H1 (cell line): ENCODE results near the gene IQCM. TPM values are rescaled to one million over a fixed set of nuclear protein-coding genes. Genes with fewer than 3 reads are reported as not detected.

Experiments used
- CTCF ChIA-PET: fragments of 300-600 bp; sonication (Branson Sonifier 250); formaldehyde crosslinking; loops from one replicate; lab custom pipeline; 2021; ENCODE audit not compliant: partially characterized antibody; lab: Charles Lee
- POLR2A ChIA-PET: fragments of 300-600 bp; sonication (Branson Sonifier 250); formaldehyde crosslinking; loops from one replicate; lab custom pipeline; 2021; ENCODE audit warnings: inconsistent platforms; ENCODE audit not compliant: partially characterized antibody; lab: Charles Lee
- DNase-seq, 2 experiments: peaks; one replicate each; pipeline versions ENCODE4 v3.0.0 to v3.0.0-alpha.2; 2010 to 2022; ENCODE audit warnings: low spot score in 2 of 2, low read depth in 1 of 2, mixed read lengths in 1 of 2
- FAIRE-seq: peaks from 2 replicates; lab custom pipeline; 2011; peaks lifted over from hg19 to GRCh38; lab: Jason Lieb, UNC
- H2AFZ ChIP-seq: 2 replicates; pipeline ENCODE4 v1.8.1; 2012; ENCODE audit warnings: low read length, inconsistent platforms
- H2AK5ac ChIP-seq: 2 replicates; pipeline ENCODE4 v1.6.1; 2013; ENCODE audit warnings: low read depth, low read length
- H2BK120ac ChIP-seq: replicated peaks from 2 replicates; pipeline ENCODE3; 2013; ENCODE audit warnings: low read depth, low read length, inconsistent platforms
- H2BK12ac ChIP-seq: 2 replicates; pipeline ENCODE4 v1.6.1; 2013; ENCODE audit warnings: low read depth, low read length
- H2BK15ac ChIP-seq: 2 replicates; pipeline ENCODE4 v1.6.1; 2013; ENCODE audit warnings: low read length
- H2BK20ac ChIP-seq: 2 replicates; pipeline ENCODE4 v1.6.1; 2013; ENCODE audit warnings: low read length
- H2BK5ac ChIP-seq: 2 replicates; pipeline ENCODE4 v1.6.1; 2013; ENCODE audit warnings: low read depth, low read length
- H3K14ac ChIP-seq: 2 replicates; pipeline ENCODE4 v1.6.1; 2013; ENCODE audit warnings: inconsistent platforms; ENCODE audit not compliant: insufficient read length
- H3K18ac ChIP-seq: 2 replicates; pipeline ENCODE4 v1.6.1; 2013; ENCODE audit warnings: low read length; ENCODE audit errors: extremely low read depth
- H3K23ac ChIP-seq: 2 replicates; pipeline ENCODE4 v1.6.1; 2013; ENCODE audit warnings: inconsistent platforms; ENCODE audit not compliant: insufficient read length
- H3K23me2 ChIP-seq: 2 replicates; pipeline ENCODE4 v1.6.1; 2013; ENCODE audit warnings: low read depth, low read length
- H3K27ac ChIP-seq: 2 replicates; pipeline ENCODE4 v1.6.1; 2011; ENCODE audit warnings: low read depth, low read length, inconsistent platforms
- H3K27me3 ChIP-seq, 4 experiments: replicated peaks in 1 of 4; 1 replicate in 1 of 4; 2 replicates in 3 of 4; pipeline versions ENCODE4 v1.6.1 to v1.8.1; 2011 to 2013; ENCODE audit warnings: low read length in 3 of 4, mild to moderate bottlenecking in 3 of 4, inconsistent platforms in 2 of 4, mixed read lengths in 2 of 4, moderate library complexity in 1 of 4; ENCODE audit not compliant: control insufficient read depth in 3 of 4, insufficient read depth in 3 of 4; ENCODE audit errors: extremely low read depth in 1 of 4
- H3K36me3 ChIP-seq, 4 experiments: 2 replicates each; pipeline versions ENCODE4 v1.6.1 to v1.8.1; 2011 to 2013; ENCODE audit warnings: mild to moderate bottlenecking in 4 of 4, low read length in 3 of 4, moderate library complexity in 2 of 4, control low read depth in 1 of 4, inconsistent platforms in 1 of 4; ENCODE audit not compliant: insufficient read depth in 4 of 4, control insufficient read depth in 2 of 4
- H3K4ac ChIP-seq: replicated peaks from 2 replicates; pipeline ENCODE3; 2013; ENCODE audit warnings: low read length, low read depth, mixed read lengths, inconsistent platforms; ENCODE audit not compliant: insufficient read length
- H3K4me1 ChIP-seq, 4 experiments: replicated peaks in 1 of 4; 1 replicate in 1 of 4; 2 replicates in 3 of 4; pipeline versions ENCODE4 v1.6.1 to v1.8.1; 2011 to 2013; ENCODE audit warnings: low read length in 3 of 4, inconsistent platforms in 2 of 4, mixed read lengths in 1 of 4; ENCODE audit not compliant: insufficient read depth in 4 of 4, control insufficient read depth in 3 of 4
- H3K4me2 ChIP-seq, 2 experiments: 2 replicates each; pipeline versions ENCODE4 v1.6.1 to v1.8.1; 2011 to 2013; ENCODE audit warnings: low read depth in 2 of 2, low read length in 2 of 2, control low read depth in 1 of 2, inconsistent platforms in 1 of 2, mild to moderate bottlenecking in 1 of 2; ENCODE audit not compliant: insufficient read depth in 1 of 2
- H3K4me3 ChIP-seq, 4 experiments: fragments of 200-600, 300-600 bp in 1 of 4; sonication (generic), shearing (Covaris generic), sonication (Bioruptor Twin) in 1 of 4; 2 replicates each; pipeline versions ENCODE4 v1.5.1 to v1.8.1; 2011 to 2016; ENCODE audit warnings: low read length in 4 of 4, low read depth in 3 of 4, control low read depth in 2 of 4, inconsistent platforms in 2 of 4, mild to moderate bottlenecking in 2 of 4, mixed read lengths in 1 of 4, moderate library complexity in 1 of 4; ENCODE audit not compliant: insufficient read depth in 2 of 4; ENCODE audit errors: extremely low read depth in 1 of 4
- H3K56ac ChIP-seq: replicated peaks from 2 replicates; pipeline ENCODE3; 2013; ENCODE audit warnings: low read depth, mild to moderate bottlenecking, mixed read lengths, low read length, inconsistent platforms; ENCODE audit not compliant: insufficient read length
- H3K79me1 ChIP-seq: 2 replicates; pipeline ENCODE4 v1.6.1; 2013; ENCODE audit warnings: low read depth, low read length, control low read depth
- H3K79me2 ChIP-seq, 2 experiments: 2 replicates each; pipeline versions ENCODE4 v1.6.1 to v1.8.1; 2012 to 2013; ENCODE audit warnings: low read length in 2 of 2, mild to moderate bottlenecking in 2 of 2, inconsistent platforms in 1 of 2; ENCODE audit not compliant: insufficient read depth in 2 of 2, control insufficient read depth in 1 of 2
- H3K9ac ChIP-seq, 4 experiments: replicated peaks in 1 of 4; 1 replicate in 1 of 4; 2 replicates in 3 of 4; pipeline versions ENCODE4 v1.6.1 to v1.8.1; 2011 to 2013; ENCODE audit warnings: low read depth in 3 of 4, low read length in 3 of 4, control low read depth in 2 of 4, mild to moderate bottlenecking in 2 of 4, moderate library complexity in 2 of 4, inconsistent platforms in 1 of 4; ENCODE audit errors: extremely low read depth in 1 of 4
- H3K9me3 ChIP-seq, 2 experiments: 2 replicates each; pipeline versions ENCODE4 v1.6.1 to v1.8.1; 2012 to 2013; ENCODE audit warnings: mild to moderate bottlenecking in 2 of 2, moderate library complexity in 2 of 2, control low read depth in 1 of 2, inconsistent platforms in 1 of 2, low read depth in 1 of 2, low read length in 1 of 2, mixed read lengths in 1 of 2; ENCODE audit not compliant: insufficient read depth in 2 of 2
- H4K20me1 ChIP-seq, 2 experiments: replicated peaks in 1 of 2; 2 replicates each; pipeline versions ENCODE3 to v1.8.1; 2011 to 2013; ENCODE audit warnings: inconsistent platforms in 2 of 2, low read length in 2 of 2, mild to moderate bottlenecking in 1 of 2; ENCODE audit not compliant: insufficient read depth in 2 of 2, control insufficient read depth in 1 of 2
- H4K5ac ChIP-seq: 2 replicates; pipeline ENCODE4 v1.6.1; 2013; ENCODE audit warnings: low read length, low read depth, mixed read lengths, inconsistent platforms; ENCODE audit not compliant: insufficient read length
- H4K8ac ChIP-seq: 2 replicates; pipeline ENCODE4 v1.8.0; 2013; ENCODE audit warnings: mild to moderate bottlenecking, moderate library complexity, low read length, inconsistent platforms; ENCODE audit not compliant: insufficient read depth; ENCODE audit errors: extremely low read depth
- H4K91ac ChIP-seq: replicated peaks from 2 replicates; pipeline ENCODE3; 2013; ENCODE audit warnings: low read length, mixed read lengths, inconsistent platforms; ENCODE audit not compliant: insufficient read length
- E2F6 ChIP-seq: IDR thresholded peaks from 2 replicates; pipeline ENCODE4 v1.6.1; 2012; ENCODE audit warnings: inconsistent platforms
- WGBS, 2 experiments: shearing (Covaris generic) in 1 of 2; methylation state at CpG; one replicate each; pipeline versions ENCODE4 v1.1.6 to v1.1.7; 2013 to 2015; ENCODE audit warnings: low lambda C conversion rate in 2 of 2, mixed read lengths in 2 of 2, inconsistent platforms in 1 of 2, low coverage in 1 of 2, missing lambda C conversion rate in 1 of 2; ENCODE audit not compliant: insufficient replicate concordance in 2 of 2, insufficient coverage in 1 of 2, insufficient read length in 1 of 2; ENCODE audit errors: extremely low coverage in 1 of 2, missing lambda C conversion rate in 1 of 2; 5-methylcytosine and 5-hydroxymethylcytosine counted together
- polyA plus RNA-seq, 7 experiments: library from polyadenylated mRNA; depleted of rRNA in 3 of 7; stranded (reverse) in 5 of 7; unstranded in 2 of 7; fragments of >200 nt in 5 of 7; fragments of 200-250 nt in 2 of 7; gene quantifications; 1 replicate in 5 of 7; 2 replicates in 1 of 7; 4 replicates in 1 of 7; pipeline versions ENCODE4 v1.2.1 to v1.2.3, GENCODE V29; 2011 to 2013; ENCODE audit warnings: missing spikeins in 2 of 7, mixed read lengths in 2 of 7
- total RNA-seq: library from RNA; stranded (reverse); fragmentation: NEBNext Ultra II Directional; extraction: Animal tissue kit (Norgen Biotek cat#: 25700); gene quantifications from 2 replicates; pipeline ENCODE4 v1.2.1, GENCODE V29; 2021

IQCM gene
- total and polyA plus RNA-seq, 2 of the 8 experiments (the other 6 are each of a cell fraction or from before 2014, with no cell fraction given) = not detected

DNA sequence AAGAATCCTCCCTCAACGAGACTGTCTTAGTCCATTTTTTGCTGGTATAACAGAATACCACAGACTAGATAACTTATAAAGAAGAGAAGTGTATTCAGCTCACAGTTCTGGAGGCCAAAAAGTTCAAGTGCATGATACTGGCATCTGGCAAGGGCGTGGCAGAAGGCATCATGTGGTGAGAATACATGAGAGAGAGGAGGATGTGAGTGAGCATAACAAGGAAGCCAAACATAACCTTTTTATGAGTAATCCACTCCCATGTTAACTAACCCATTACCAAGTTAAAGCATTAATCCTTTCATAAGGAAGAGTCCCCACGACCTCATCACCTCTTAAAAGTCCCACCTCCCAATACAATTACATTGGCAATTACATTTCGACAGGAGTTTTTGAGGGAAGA is 504.6 kb downstream of the IQCM start:
- peaks cover 0 to 1% of the 10 kb centered on the region in 2 experiments; a peak in 1 of 4 replicates for H3K9me3 ChIP-seq
- H3K56ac ChIP-seq = no peak overlapping the region
- no peak overlapping the region for H3K18ac ChIP-seq
- no peak for FAIRE-seq
- WGBS, 2 experiments = 86% methylated on average over 4 of the region's 4 CpGs; no CpG with 5 or more reads in 1 of the 2 experiments
- no peak overlapping the region for H2BK120ac ChIP-seq
- H3K27me3 ChIP-seq = no peaks in the 10 kb centered on the region
- H4K8ac ChIP-seq = no peak overlapping the region
- H2BK15ac ChIP-seq = no peak overlapping the region
- H2AFZ ChIP-seq = no peak overlapping the region
- H4K91ac ChIP-seq = no peak overlapping the region
- H3K79me2 ChIP-seq = no peaks in the 10 kb centered on the region
- no peak overlapping the region for H4K5ac ChIP-seq
- no peak overlapping the region for H2AK5ac ChIP-seq
- no peak overlapping the region for H3K14ac ChIP-seq
- no peak overlapping the region for H2BK12ac ChIP-seq
- H3K4me1 ChIP-seq = no peaks in the 10 kb centered on the region
- no peak overlapping the region for H3K4ac ChIP-seq
- no peak overlapping the region for H2BK20ac ChIP-seq
- H3K27ac ChIP-seq = no peak overlapping the region
- no peak for DNase-seq
- H3K79me1 ChIP-seq = no peaks in the 10 kb centered on the region
- H3K36me3 ChIP-seq = no peaks in the 10 kb centered on the region
- H3K9ac ChIP-seq = no peak overlapping the region
- ChIA-PET POLR2A (no interaction called here), CTCF (no interaction called here)
- H3K23ac ChIP-seq = no peak overlapping the region
- H3K23me2 ChIP-seq = no peaks in the 10 kb centered on the region
- H2BK5ac ChIP-seq = no peak overlapping the region
- no peak for TF ChIP-seq E2F6
- H4K20me1 ChIP-seq = no peaks in the 10 kb centered on the region
- H3K4me3 ChIP-seq = no peak overlapping the region
- no peak overlapping the region for H3K4me2 ChIP-seq
